NOMO-1 treated with dmso at 0.1 percent for 144 hours (cell line): ENCODE results near the gene GRK4.
"Not testable (repeated sequence)": the region's sequence is repeated elsewhere in the genome, so short reads cannot be mapped to it uniquely, and the experiment has no call there.

Source experiments
- DNase-seq: peaks from one replicate; lab custom pipeline; 2025; ENCODE audit not compliant: unreplicated experiment; lab: John Stamatoyannopoulos, UW

The GRK4 gene

GRCh38 chr4:2930758-2931511 lies 32.4 kb upstream of the GRK4 start:
- DNase-seq = no peak

DNA sequence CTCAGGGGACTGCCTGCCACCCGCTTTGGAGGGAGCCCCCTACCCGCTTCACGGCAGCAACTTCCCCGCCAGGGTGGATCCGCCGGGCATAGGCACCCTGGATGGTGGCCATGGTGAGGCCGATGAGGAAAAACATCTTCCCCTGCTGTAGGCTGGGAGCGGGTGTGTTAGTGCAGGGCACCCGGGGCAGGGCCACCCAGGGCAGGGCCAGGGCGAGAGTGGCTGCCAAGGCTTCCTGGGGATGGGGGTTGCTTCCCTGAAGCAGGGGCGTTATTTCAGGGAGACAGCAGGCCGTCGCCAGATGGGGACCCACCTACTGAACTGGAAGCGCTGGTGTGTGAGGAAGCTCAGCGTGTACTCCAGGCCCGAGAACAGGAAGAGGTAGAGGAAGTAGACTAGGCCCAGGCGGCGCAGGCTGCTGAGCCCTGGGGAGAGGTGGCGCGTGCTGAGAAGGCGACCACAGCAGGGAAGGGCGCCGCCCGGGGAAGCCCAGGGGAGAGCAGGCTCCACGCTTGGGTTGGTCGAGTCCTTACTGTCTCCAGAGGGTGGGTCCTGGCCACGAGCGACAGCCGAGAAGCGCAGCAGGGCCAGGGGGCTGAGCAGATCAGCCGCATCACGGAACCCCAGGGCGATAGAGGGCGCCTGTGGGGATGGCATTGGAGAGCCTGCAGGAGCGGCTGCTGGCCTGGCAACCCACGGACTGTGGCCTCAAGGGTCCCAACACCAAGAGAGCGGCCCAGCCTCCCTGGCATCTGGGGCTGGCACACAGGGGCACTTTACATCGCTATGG lies 31.7 kb upstream of the GRK4 start:
- DNase-seq = peak; percentile 86

- no peak for DNase-seq
These were observed 30.9 kb upstream of the GRK4 start for GRCh38 chr4:2932321-2932950.

DNA sequence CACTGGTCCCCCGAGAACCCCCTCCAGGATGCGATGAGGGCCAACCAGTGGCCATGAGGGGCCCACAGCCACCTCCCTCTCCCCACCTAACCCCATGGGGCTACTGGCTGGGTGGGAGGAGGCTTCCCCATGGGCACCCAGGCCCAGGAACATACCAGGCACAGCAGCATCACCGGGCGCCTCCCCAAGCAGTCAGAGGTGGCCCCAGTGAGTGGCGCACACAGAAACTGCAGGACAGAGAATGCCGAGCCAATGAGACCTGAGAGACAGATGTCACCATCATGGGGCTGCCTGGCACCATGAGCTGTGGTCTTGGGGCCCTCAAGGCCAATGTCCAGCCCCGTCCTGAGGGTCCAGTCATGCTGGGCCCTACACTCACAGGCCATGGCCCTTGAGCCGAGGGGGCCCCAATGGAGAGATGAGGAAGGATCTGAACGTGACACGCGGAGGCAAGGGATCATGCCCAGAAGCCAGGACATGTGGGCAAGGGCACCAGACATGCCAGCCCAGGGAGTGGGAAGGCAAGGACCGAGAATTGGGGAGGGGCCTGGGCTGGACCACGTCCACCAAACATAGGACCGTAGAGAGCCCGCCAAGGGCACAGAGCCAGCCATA lies 30.3 kb upstream of the GRK4 start:
- DNase-seq = no peak

- no peak for DNase-seq
These were observed 29.8 kb upstream of the GRK4 start for GRCh38 chr4:2933566-2934076.

DNA sequence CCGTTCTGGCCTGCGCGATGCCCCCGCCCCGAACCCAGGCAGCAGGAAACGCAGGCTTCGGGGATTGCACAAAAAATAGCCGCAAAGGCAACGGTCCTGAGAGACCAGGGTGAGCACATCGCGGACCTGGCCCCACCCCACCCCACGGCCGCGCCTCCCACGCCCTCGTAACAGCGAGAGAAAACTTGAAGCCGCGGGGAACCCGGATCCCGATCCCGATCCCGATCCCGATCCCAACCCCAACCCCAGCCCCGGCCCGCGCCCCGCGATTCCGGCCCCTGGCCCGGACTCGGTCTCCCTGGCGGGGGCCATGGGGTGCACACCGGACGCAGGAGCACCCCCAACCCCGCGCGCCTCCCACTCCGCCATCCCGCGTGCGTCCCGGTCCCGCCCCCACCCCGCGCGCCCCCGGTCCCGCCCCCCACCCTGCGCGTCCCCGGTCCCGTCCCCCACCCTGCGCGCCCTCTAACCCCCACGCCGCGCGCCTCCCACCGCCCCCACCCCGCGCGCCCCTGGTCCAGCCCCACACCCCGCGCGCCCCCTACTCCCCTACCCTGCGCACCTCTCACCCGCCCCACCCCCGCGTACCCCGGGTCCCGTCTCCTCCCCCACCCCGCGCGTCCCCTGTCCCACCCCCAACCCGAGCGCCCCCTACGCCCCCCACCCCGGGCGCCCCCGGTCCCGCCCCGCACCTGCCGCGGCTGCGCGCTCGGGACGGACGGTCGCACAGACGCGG lies 29.1 kb upstream of the GRK4 start:
- peak; percentile 51 for DNase-seq

- peak; percentile 85 for DNase-seq
These were observed 28.3 kb upstream of the GRK4 start for GRCh38 chr4:2934813-2935761.

DNA sequence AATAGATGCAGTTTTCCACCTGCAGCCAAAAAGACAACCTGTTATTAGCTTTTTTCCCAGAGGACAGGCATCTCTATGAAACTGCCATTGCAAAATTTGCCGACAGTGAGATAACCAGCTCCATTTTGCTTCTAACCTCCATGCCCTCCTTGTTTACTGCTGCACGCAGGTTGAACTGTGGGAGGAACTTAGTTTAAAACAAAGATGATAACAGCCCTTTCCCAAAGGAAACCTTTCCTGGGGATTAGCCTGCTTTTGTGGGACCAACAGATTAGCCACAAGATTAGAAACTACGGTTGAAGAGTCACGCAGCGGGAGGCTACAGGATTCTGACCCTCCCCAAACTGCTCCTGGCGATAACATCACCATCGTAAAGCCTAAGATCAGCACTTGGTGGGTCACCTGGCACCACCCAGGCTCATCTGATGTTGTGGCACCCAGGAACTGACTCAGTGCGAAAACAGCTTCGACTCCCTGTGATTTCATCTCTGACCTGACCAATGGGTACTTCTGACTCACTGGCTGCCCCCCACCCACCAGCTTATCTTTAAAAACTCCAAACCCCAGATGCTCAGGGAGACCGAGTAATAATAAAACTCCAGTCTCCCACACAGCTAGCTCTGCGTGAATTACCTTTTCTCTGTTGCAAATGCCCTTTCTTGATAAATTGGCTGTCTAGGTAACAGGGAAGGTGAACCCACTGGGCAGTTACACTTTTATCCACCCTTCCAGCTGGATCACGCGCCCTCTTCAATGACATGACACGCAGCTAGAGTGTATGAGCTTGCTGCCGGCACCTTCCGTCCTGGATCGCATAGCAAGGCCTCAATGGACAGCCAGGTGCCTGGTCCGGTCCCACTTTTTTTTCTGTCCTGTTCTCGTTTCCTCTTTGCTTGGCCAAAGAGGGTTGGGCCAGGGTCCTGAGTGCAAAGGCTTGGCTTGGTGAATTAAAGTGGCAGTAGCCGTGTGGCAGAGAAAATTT lies 27.3 kb upstream of the GRK4 start:
- DNase-seq = no peak

- DNase-seq = no peak
These were observed 26.6 kb upstream of the GRK4 start for GRCh38 chr4:2936773-2937145.

GRCh38 chr4:2937146-2937857 lies 26.1 kb upstream of the GRK4 start:
- no peak for DNase-seq

DNA sequence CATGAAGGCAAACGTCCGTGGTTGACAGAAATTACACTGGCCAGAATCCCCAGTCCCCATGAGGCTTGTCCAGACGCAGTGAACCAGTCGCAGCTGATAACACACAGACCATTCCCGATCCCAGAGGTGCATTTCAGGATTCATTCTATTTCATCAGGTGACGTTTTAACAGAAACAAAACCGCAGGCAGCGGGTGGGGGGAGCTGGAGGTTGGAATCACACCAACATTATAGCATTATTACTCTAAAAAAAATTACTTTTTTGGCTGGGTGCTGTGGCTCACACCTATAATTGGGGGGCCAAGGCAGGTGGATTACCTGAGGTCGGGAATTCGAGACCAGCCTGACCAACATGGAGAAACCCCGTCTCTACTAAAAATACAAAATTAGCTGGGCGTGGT lies 25.4 kb upstream of the GRK4 start:
- DNase-seq = no peak

- DNase-seq = not testable (repeated sequence)
These were observed 25.0 kb upstream of the GRK4 start for GRCh38 chr4:2938411-2938810.

- no peak for DNase-seq
These were observed 24.5 kb upstream of the GRK4 start for GRCh38 chr4:2938906-2939305.

DNA sequence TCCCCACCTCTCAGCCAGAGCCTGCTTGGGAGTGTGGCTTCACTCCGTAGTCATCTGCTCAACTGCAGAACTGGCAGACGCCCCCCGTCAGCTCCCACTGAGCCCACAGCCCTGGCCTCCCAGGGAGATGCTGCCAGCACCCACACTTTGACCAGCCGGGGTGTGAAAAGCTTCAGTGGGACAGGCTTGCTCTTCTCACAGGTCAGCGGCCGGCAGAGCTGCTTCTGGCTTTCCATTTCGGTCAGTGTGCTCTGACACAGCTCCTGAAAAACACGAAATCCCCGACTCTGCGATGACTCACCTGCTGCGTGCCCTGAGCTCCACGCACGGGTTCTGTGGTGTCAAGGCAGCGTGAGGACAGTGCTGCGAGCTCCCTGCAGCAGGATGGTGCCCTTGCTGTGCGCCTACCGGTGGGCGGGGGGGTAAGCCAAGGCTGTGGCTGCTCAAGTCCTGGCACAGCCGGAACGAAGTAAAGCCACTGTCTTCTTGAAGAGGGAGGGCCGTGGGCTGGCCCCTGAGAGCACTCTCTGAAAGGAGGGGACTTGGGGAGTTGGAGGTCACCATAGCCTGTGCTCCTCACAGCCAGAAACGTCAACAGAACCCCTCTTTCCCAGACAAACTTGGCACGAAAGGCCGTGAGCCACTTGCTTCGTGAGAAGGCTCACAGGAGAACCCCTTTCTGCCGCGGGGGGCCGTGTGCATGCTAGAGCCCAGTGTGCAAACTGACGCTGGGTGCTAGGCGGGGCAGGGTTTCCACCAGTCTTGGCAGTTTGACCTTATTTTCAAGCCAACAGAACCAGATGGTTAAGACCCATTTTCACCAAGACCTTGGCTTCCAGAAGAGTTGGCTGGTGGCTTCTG lies 23.8 kb upstream of the GRK4 start:
- no peak for DNase-seq

GRCh38 chr4:2940267-2941137 lies 22.9 kb upstream of the GRK4 start:
- DNase-seq = no peak
